Neural progenitor cell (in vitro differentiated cells): Measurements from ENCODE around the gene ATOH8. TPM values are rescaled to one million over a fixed set of nuclear protein-coding genes. Genes with fewer than 3 reads are reported as not detected.

Source experiments
- DNase-seq: peaks from one replicate; pipeline ENCODE4 v3.0.0-alpha.2; 2016; ENCODE audit warnings: low spot score
- H2AFZ ChIP-seq: fragments of 200-600 bp; sonication (generic); replicated peaks from 2 replicates; pipeline ENCODE4 v1.6.1; 2016; ENCODE audit warnings: antibody characterized with exemption
- H3F3A ChIP-seq: fragments of 200-600 bp; sonication (generic); 2 replicates; pipeline ENCODE4 v1.6.1; 2016; ENCODE audit warnings: antibody characterized with exemption, low read depth
- H3K27ac ChIP-seq: fragments of 200-600 bp; sonication (generic); 2 replicates; pipeline ENCODE4 v1.5.1; 2016; ENCODE audit warnings: mild to moderate bottlenecking
- H3K27me3 ChIP-seq: fragments of 200-600 bp; sonication (generic); 2 replicates; pipeline ENCODE4 v1.6.1; 2016; ENCODE audit warnings: mild to moderate bottlenecking, moderate library complexity
- H3K36me3 ChIP-seq: fragments of 200-600 bp; sonication (generic); 2 replicates; pipeline ENCODE4 v1.5.1; 2016
- H3K4me1 ChIP-seq: fragments of 200-600 bp; sonication (generic); 2 replicates; pipeline ENCODE4 v1.6.1; 2016; ENCODE audit warnings: mixed run types
- H3K4me2 ChIP-seq: fragments of 200-600 bp; sonication (generic); 2 replicates; pipeline ENCODE4 v1.6.1; 2016
- H3K4me3 ChIP-seq: fragments of 200-600 bp; sonication (generic); 2 replicates; pipeline ENCODE4 v1.5.1; 2016
- H3K79me2 ChIP-seq: fragments of 200-600 bp; sonication (generic); 2 replicates; pipeline ENCODE4 v1.6.1; 2016; ENCODE audit warnings: low read depth
- H3K9ac ChIP-seq: fragments of 200-600 bp; sonication (generic); 2 replicates; pipeline ENCODE4 v1.6.1; 2016
- H3K9me3 ChIP-seq: fragments of 200-600 bp; sonication (generic); 2 replicates; pipeline ENCODE4 v1.5.1; 2016; ENCODE audit warnings: low read depth
- H4K20me1 ChIP-seq: fragments of 200-600 bp; sonication (generic); 2 replicates; pipeline ENCODE4 v1.6.1; 2016; ENCODE audit warnings: low read depth
- H3K27ac Mint-ChIP-seq: 3 replicates; pipeline ENCODE4 v1.8.0; 2021; ENCODE audit warnings: mixed read lengths
- H3K27me3 Mint-ChIP-seq: 2 replicates; pipeline ENCODE4 v1.8.0; 2022; ENCODE audit warnings: low read depth, mild to moderate bottlenecking, inconsistent platforms, moderate library complexity, mixed read lengths; ENCODE audit not compliant: insufficient read depth
- H3K36me3 Mint-ChIP-seq: 3 replicates; pipeline ENCODE4 v1.8.0; 2021; ENCODE audit warnings: mixed read lengths
- H3K4me1 Mint-ChIP-seq: 3 replicates; pipeline ENCODE4 v1.8.0; 2021; ENCODE audit warnings: mixed read lengths
- H3K4me3 Mint-ChIP-seq: 3 replicates; pipeline ENCODE4 v1.8.0; 2021; ENCODE audit warnings: mild to moderate bottlenecking, moderate library complexity, mixed read lengths
- H3K9me3 Mint-ChIP-seq: 3 replicates; pipeline ENCODE4 v1.8.0; 2020; ENCODE audit warnings: mixed read lengths
- EZH2 ChIP-seq: fragments of 200-600 bp; sonication (generic); IDR thresholded peaks from 2 replicates; pipeline ENCODE4 v1.6.1; 2017; ENCODE audit warnings: antibody characterized with exemption, mild to moderate bottlenecking, moderate library complexity
- EZH2phosphoT487 ChIP-seq: fragments of 200-600 bp; sonication (generic); IDR thresholded peaks from 2 replicates; pipeline ENCODE4 v1.6.1; 2017; ENCODE audit warnings: antibody characterized with exemption
- total RNA-seq: library from RNA; depleted of rRNA; stranded (reverse); fragments of >200 nt; gene quantifications from 2 replicates; pipeline ENCODE4 v1.2.3, GENCODE V29; 2015; ENCODE audit warnings: low replicate concordance
- TF ChIP-seq, protein P1 (sequence below): fragments of 200-600 bp; sonication (generic); IDR thresholded peaks from 2 replicates; pipeline ENCODE4 v1.5.1; 2017; ENCODE audit warnings: antibody characterized with exemption, mild to moderate bottlenecking

Gene ATOH8
- total RNA-seq, 1 donor from 2014 or later = not detected

DNA sequence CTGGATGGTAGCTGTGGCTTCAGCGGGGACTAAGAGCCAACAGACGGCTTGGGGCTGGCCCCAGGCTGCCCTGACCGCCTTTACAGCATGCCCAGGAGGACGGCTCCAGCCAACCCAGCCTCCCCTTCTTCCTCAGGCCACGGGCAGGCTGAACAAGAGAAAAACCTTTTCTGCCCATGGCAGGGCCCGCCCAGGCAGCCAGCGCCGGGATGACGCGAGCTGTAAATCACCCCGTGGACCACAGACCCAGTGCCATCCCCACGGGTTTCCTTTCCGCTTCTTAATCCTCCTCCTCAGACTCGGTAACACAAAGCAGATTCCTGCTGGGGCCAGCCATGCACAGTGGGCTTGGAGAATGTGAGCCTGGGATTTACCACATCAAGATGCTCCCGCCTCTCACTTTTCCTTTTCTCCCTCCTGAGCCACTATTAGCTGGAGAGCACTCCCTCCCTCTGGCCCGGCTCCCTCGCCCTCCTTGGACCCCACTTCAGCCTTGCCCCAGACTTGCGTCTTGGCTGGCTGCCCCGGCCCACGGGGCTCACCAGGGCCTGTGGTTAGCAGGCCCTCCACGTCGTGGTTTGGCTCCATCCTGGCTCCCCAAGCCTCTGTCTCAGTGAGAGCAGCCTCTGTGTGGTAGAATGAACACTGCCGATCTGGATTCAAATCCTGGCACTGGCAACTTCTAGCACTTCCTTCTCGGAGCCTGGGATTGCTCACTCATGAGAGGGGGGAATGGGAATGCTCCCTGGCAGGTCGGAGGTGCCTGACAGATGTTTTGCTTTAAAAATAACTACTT lies 31.4 kb downstream of the ATOH8 start:
- Histone ChIP-seq H2AFZ (no peak overlapping the region), H3K4me1 (no peaks in the 10 kb centered on the region)
- DNase-seq = peak; percentile 78

DNA sequence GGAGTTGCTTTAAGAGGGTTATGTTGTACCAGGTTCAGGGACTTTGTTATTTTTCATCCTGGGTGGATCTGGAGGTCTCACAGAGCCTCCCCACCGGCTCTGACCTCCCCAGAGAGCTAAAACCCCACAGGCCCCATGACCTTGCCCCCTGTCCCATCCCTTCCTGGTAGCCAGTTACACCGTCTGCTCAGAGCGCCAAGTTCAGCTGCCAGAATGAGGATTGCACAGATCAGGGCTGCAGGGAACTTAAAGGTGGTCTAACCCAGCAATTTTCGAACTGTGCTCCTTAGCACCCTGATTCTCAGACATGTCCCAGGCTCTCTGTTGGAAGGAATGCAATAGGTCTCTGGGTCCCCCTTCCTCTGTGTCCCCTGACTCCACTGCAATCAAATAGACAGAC lies 32.1 kb downstream of the ATOH8 start:
- H3K27ac Mint-ChIP-seq = peak overlapping the region; percentile 60
- no peak overlapping the region for H2AFZ ChIP-seq
- no peaks in the 10 kb centered on the region for H3K79me2 ChIP-seq
- no peak overlapping the region for H3K4me2 ChIP-seq
- no peaks in the 10 kb centered on the region for H3K9me3 ChIP-seq
- peaks cover 4% of the 10 kb centered on the region for H3K27me3 Mint-ChIP-seq
- H3K36me3 Mint-ChIP-seq = peaks cover 8% of the 10 kb centered on the region
- H3K9ac ChIP-seq = no peak overlapping the region
- no peak overlapping the region for H3K27ac ChIP-seq
- H3K4me3 Mint-ChIP-seq = peak overlapping the region; percentile 43
- H3K4me1 Mint-ChIP-seq = peaks cover 34% of the 10 kb centered on the region
- H3K4me3 ChIP-seq = no peak overlapping the region
- peaks cover 8% of the 10 kb centered on the region for H3K27me3 ChIP-seq
- no peak for DNase-seq
- peaks cover 6% of the 10 kb centered on the region for H3F3A ChIP-seq
- no peaks in the 10 kb centered on the region for H4K20me1 ChIP-seq
- no peaks in the 10 kb centered on the region for H3K9me3 Mint-ChIP-seq
- no peaks in the 10 kb centered on the region for H3K36me3 ChIP-seq
- no peaks in the 10 kb centered on the region for H3K4me1 ChIP-seq
- TF ChIP-seq, protein P1, sequence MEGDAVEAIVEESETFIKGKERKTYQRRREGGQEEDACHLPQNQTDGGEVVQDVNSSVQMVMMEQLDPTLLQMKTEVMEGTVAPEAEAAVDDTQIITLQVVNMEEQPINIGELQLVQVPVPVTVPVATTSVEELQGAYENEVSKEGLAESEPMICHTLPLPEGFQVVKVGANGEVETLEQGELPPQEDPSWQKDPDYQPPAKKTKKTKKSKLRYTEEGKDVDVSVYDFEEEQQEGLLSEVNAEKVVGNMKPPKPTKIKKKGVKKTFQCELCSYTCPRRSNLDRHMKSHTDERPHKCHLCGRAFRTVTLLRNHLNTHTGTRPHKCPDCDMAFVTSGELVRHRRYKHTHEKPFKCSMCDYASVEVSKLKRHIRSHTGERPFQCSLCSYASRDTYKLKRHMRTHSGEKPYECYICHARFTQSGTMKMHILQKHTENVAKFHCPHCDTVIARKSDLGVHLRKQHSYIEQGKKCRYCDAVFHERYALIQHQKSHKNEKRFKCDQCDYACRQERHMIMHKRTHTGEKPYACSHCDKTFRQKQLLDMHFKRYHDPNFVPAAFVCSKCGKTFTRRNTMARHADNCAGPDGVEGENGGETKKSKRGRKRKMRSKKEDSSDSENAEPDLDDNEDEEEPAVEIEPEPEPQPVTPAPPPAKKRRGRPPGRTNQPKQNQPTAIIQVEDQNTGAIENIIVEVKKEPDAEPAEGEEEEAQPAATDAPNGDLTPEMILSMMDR = no peak
- no peak for TF ChIP-seq EZH2phosphoT487
- TF ChIP-seq EZH2 = no peak

More for the DNA sequence above, 31.4 kb downstream of the ATOH8 start:
- H3K4me1 Mint-ChIP-seq = peaks cover 28% of the 10 kb centered on the region
- H3K36me3 Mint-ChIP-seq = peaks cover 8% of the 10 kb centered on the region
- H3K4me2 ChIP-seq = no peak overlapping the region
- no peaks in the 10 kb centered on the region for H4K20me1 ChIP-seq
- peaks cover 4% of the 10 kb centered on the region for H3K27me3 Mint-ChIP-seq
- no peak overlapping the region for H3K4me3 ChIP-seq
- no peaks in the 10 kb centered on the region for H3K9me3 Mint-ChIP-seq
- H3K4me3 Mint-ChIP-seq = no peak overlapping the region
- no peaks in the 10 kb centered on the region for H3K79me2 ChIP-seq
- peak overlapping the region; percentile 85 for H3K27ac Mint-ChIP-seq
- no peak for TF ChIP-seq EZH2
- TF ChIP-seq, protein P1 = no peak
- H3K9me3 ChIP-seq = no peaks in the 10 kb centered on the region
- H3K9ac ChIP-seq = no peak overlapping the region
- peaks cover 8% of the 10 kb centered on the region for H3K27me3 ChIP-seq
- no peaks in the 10 kb centered on the region for H3K36me3 ChIP-seq
- H3K27ac ChIP-seq = no peak overlapping the region
- peaks cover 6% of the 10 kb centered on the region for H3F3A ChIP-seq

DNA sequence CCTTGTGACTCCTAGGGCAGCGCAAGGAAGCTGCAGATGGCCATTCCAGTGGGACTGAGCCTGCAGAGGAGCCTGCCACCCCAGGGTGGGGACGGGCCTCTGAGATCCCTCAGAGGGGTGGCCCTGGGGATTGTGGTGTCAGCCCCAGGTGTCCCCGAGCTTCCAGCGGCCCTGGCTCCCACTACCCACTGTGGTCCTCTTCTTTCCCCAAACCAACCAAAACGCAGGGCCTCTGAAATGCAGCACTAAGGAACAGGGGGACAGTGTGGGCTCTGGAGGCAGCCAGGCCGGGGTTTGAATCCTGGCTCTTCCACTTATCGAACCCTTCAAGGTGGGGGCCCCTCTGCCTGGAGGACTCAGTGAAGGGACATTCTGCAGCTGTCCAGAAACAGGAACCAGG lies 32.7 kb downstream of the ATOH8 start:
- Histone ChIP-seq H3K36me3 (no peaks in the 10 kb centered on the region), H3K4me1 (no peaks in the 10 kb centered on the region), H3K27ac (no peak overlapping the region), H3K9ac (no peak overlapping the region), H3K27me3 (peaks cover 8% of the 10 kb centered on the region), H3K79me2 (no peaks in the 10 kb centered on the region), H3K4me3 (no peak overlapping the region), H2AFZ (no peak overlapping the region), H3K9me3 (no peaks in the 10 kb centered on the region), H4K20me1 (no peaks in the 10 kb centered on the region), H3F3A (peaks cover 6% of the 10 kb centered on the region), H3K4me2 (no peak overlapping the region)
- Mint-ChIP-seq H3K4me3 (no peak overlapping the region), H3K27ac (no peak overlapping the region), H3K4me1 (peaks cover 40% of the 10 kb centered on the region), H3K27me3 (peaks cover 4% of the 10 kb centered on the region), H3K36me3 (peaks cover 8% of the 10 kb centered on the region), H3K9me3 (no peaks in the 10 kb centered on the region)
- TF ChIP-seq EZH2 (no peak), EZH2phosphoT487 (no peak)
- TF ChIP-seq, protein P1 = no peak
- DNase-seq = no peak
